SK-N-SH treated with all-trans-retinoic acid at 6 μM for 48 hours (cell line): Measurements from ENCODE around the gene SLC6A9.
A peak's percentile ranks its signal among the peaks of the same experiment; 100 is the strongest.

Experiments
- ATAC-seq: fragments of 200-7000 bp; cut with Tn5 transposase; 3 replicates; pipeline ENCODE4 v1.9.1; 2020; ENCODE audit warnings: mild to moderate bottlenecking, moderate library complexity
- ARNTL ChIP-seq: fragments of 450-650 bp; formaldehyde crosslinking; IDR thresholded peaks from 2 replicates; pipeline ENCODE4 v1.5.0; 2020; ENCODE audit warnings: low read depth, mild to moderate bottlenecking, moderate library complexity, borderline replicate concordance
- BACH2 ChIP-seq: fragments of 250-450 bp; sonication (Bioruptor Pico); IDR thresholded peaks from 2 replicates; pipeline ENCODE4 v1.9.0; 2021; ENCODE audit warnings: mild to moderate bottlenecking, borderline replicate concordance
- CSDC2 ChIP-seq: fragments of 250-450 bp; sonication (Bioruptor Pico); IDR thresholded peaks from 2 replicates; pipeline ENCODE4 v1.5.0; 2020; ENCODE audit warnings: mild to moderate bottlenecking, moderate library complexity
- ESRRG ChIP-seq: fragments of 250-450 bp; sonication (Bioruptor Pico); IDR thresholded peaks from 2 replicates; pipeline ENCODE4 v1.6.1; 2021; ENCODE audit warnings: mild to moderate bottlenecking
- GLIS3 ChIP-seq: fragments of 250-450 bp; sonication (Bioruptor Pico); IDR thresholded peaks from 2 replicates; pipeline ENCODE4 v1.5.0; 2020; ENCODE audit warnings: mild to moderate bottlenecking, moderate library complexity
- ISL1 ChIP-seq: fragments of 250-450 bp; sonication (Bioruptor Pico); IDR thresholded peaks from 2 replicates; pipeline ENCODE4 v2.1.2; 2022; ENCODE audit warnings: mild to moderate bottlenecking, moderate library complexity
- POU6F1 ChIP-seq: fragments of 250-450 bp; sonication (Bioruptor Pico); IDR thresholded peaks from 2 replicates; pipeline ENCODE4 v1.8.0; 2021; ENCODE audit warnings: low read depth, mild to moderate bottlenecking, moderate library complexity, borderline replicate concordance
- PPARA ChIP-seq: fragments of 250-450 bp; sonication (Bioruptor Pico); IDR thresholded peaks from 2 replicates; pipeline ENCODE4 v1.5.0; 2020; ENCODE audit warnings: mild to moderate bottlenecking, borderline replicate concordance
- RARB ChIP-seq: fragments of 250-450 bp; sonication (Bioruptor Pico); IDR thresholded peaks from 2 replicates; pipeline ENCODE4 v1.8.0; 2021; ENCODE audit warnings: mild to moderate bottlenecking, moderate library complexity
- SNAI2 ChIP-seq: fragments of 250-450 bp; sonication (Bioruptor Pico); IDR thresholded peaks from 2 replicates; pipeline ENCODE4 v1.5.0; 2020; ENCODE audit warnings: mild to moderate bottlenecking, moderate library complexity
- TSHZ2 ChIP-seq: fragments of 250-450 bp; sonication (Bioruptor Pico); IDR thresholded peaks from 2 replicates; pipeline ENCODE4 v1.5.0; 2020; ENCODE audit warnings: mild to moderate bottlenecking, moderate library complexity
- ZC3H10 ChIP-seq: fragments of 250-450 bp; sonication (Bioruptor Pico); IDR thresholded peaks from 2 replicates; pipeline ENCODE4 v1.5.1; 2021; ENCODE audit warnings: mild to moderate bottlenecking, moderate library complexity
- ZFP3 ChIP-seq: fragments of 250-450 bp; sonication (Bioruptor Pico); IDR thresholded peaks from 2 replicates; pipeline ENCODE4 v1.5.0; 2020; ENCODE audit warnings: mild to moderate bottlenecking, moderate library complexity
- ZFP30 ChIP-seq: fragments of 450-650 bp; formaldehyde crosslinking; IDR thresholded peaks from 2 replicates; pipeline ENCODE4 v1.5.0; 2022; ENCODE audit warnings: mild to moderate bottlenecking, moderate library complexity
- ZNF565 ChIP-seq: fragments of 450-650 bp; formaldehyde crosslinking; conservative IDR thresholded peaks from 2 replicates; pipeline ENCODE4 v1.5.0; 2020; ENCODE audit warnings: low read depth, mild to moderate bottlenecking, moderate library complexity
- ZNF70 ChIP-seq: fragments of 450-650 bp; formaldehyde crosslinking; IDR thresholded peaks from 2 replicates; pipeline ENCODE4 v1.5.0; 2020; ENCODE audit warnings: mild to moderate bottlenecking, moderate library complexity
- ZNF8 ChIP-seq: fragments of 450-650 bp; formaldehyde crosslinking; IDR thresholded peaks from 2 replicates; pipeline ENCODE4 v1.5.0; 2020; ENCODE audit warnings: mild to moderate bottlenecking, moderate library complexity
- TF ChIP-seq, protein P1 (sequence below): fragments of 250-450 bp; sonication (Bioruptor Pico); IDR thresholded peaks from 2 replicates; pipeline ENCODE4 v1.5.1; 2021; ENCODE audit warnings: mild to moderate bottlenecking, moderate library complexity
- TF ChIP-seq, protein P2 (sequence below): fragments of 250-450 bp; sonication (Bioruptor Pico); IDR thresholded peaks from 2 replicates; pipeline ENCODE4 v1.8.0; 2020; ENCODE audit warnings: mild to moderate bottlenecking, moderate library complexity, borderline replicate concordance

SLC6A9 gene

DNA sequence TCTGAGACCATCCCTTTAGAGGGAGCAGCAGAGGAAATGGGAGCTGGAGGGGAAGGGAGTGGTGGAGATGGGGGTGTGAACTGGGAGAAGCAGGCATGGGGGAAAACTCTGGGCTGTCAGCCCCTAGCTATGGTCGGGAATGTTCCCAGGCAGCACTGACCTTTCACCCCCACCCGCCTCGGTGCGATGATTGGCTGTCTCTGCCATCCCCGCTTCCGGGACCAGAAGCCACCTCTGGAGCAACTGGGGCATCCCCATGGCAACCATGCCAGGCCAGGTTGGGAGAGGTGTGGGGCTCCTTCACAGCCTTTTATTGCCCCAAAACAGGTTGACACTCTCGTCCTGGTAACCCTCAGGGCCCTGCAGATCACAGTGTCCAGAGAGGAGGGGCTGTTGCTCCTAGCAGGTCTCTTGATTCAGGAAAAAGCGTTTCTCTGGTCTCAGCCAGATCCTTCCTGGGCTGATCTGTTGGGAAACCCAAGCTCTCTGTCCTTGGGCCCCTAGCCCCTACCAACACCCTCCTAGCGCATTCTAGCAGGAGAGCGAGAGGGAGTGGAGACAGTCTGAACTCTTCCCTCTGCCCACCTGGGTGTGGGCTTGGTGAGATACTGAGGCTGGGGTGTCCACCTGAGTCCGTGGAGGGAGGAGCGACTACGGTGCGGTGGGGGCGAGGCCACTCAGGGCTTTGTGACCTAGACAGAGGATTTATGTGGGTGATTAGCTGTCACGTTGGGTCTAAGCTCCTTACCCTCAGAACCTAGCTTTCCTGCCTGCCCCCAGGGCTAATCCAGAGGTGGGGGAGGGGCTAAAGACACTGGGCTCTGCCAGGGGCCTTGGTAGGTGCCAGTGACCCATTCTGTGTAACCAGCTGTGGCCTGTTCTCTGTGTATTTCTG is 12.2 kb upstream of the SLC6A9 start:
- no peak for ATAC-seq
- TF ChIP-seq ARNTL (CRISPR knock-in tag) (no peak), GLIS3 (CRISPR knock-in tag) (no peak), CSDC2 (CRISPR knock-in tag) (no peak), ZNF565 (CRISPR knock-in tag) (no peak), ESRRG (CRISPR knock-in tag) (no peak), SNAI2 (CRISPR knock-in tag) (no peak), ZFP30 (CRISPR knock-in tag) (no peak), ZC3H10 (CRISPR knock-in tag) (no peak), ISL1 (no peak), POU6F1 (CRISPR knock-in tag) (no peak), ZNF8 (no peak), PPARA (CRISPR knock-in tag) (no peak), BACH2 (no peak)
- TF ChIP-seq, protein P1, sequence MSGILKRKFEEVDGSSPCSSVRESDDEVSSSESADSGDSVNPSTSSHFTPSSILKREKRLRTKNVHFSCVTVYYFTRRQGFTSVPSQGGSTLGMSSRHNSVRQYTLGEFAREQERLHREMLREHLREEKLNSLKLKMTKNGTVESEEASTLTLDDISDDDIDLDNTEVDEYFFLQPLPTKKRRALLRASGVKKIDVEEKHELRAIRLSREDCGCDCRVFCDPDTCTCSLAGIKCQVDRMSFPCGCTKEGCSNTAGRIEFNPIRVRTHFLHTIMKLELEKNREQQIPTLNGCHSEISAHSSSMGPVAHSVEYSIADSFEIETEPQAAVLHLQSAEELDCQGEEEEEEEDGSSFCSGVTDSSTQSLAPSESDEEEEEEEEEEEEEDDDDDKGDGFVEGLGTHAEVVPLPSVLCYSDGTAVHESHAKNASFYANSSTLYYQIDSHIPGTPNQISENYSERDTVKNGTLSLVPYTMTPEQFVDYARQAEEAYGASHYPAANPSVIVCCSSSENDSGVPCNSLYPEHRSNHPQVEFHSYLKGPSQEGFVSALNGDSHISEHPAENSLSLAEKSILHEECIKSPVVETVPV (CRISPR knock-in tag): no peak
- TF ChIP-seq, protein P2, sequence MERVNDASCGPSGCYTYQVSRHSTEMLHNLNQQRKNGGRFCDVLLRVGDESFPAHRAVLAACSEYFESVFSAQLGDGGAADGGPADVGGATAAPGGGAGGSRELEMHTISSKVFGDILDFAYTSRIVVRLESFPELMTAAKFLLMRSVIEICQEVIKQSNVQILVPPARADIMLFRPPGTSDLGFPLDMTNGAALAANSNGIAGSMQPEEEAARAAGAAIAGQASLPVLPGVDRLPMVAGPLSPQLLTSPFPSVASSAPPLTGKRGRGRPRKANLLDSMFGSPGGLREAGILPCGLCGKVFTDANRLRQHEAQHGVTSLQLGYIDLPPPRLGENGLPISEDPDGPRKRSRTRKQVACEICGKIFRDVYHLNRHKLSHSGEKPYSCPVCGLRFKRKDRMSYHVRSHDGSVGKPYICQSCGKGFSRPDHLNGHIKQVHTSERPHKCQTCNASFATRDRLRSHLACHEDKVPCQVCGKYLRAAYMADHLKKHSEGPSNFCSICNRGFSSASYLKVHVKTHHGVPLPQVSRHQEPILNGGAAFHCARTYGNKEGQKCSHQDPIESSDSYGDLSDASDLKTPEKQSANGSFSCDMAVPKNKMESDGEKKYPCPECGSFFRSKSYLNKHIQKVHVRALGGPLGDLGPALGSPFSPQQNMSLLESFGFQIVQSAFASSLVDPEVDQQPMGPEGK: no peak

DNA sequence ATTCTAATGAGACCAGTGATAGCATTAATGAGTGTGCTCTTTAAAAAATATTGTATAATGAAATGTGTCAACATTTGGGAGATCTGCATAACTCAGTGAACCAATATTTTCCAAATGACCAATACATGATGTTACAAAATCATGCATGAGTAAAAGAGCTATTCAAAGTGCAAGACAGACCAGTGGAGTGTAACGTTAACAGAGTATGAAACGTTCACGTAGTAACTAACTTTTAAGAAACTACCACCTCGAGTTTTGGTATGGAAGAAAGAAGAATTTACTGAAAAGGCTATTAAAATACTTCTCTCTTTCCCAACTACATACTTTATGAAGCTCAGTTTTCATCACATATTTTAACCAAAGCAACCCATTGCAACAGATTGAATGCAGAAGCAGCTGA is 9.6 kb upstream of the SLC6A9 start:
- TF ChIP-seq ZFP30 (CRISPR knock-in tag): no peak
- no peak for TF ChIP-seq ZNF565 (CRISPR knock-in tag)
- TF ChIP-seq ISL1: no peak
- TF ChIP-seq, all 23 proteins: peak for 0
- ATAC-seq: no peak

- TF ChIP-seq ZFP3 (CRISPR knock-in tag) (no peak), GLIS3 (CRISPR knock-in tag) (no peak), RARB (CRISPR knock-in tag) (no peak), ZNF70 (CRISPR knock-in tag) (no peak), ZNF8 (no peak), CSDC2 (CRISPR knock-in tag) (no peak)
- TF ChIP-seq, protein P2: no peak
- no peak for ATAC-seq
These were observed 9.2 kb upstream of the SLC6A9 start for GRCh38 chr1:44040418-44040817.

DNA sequence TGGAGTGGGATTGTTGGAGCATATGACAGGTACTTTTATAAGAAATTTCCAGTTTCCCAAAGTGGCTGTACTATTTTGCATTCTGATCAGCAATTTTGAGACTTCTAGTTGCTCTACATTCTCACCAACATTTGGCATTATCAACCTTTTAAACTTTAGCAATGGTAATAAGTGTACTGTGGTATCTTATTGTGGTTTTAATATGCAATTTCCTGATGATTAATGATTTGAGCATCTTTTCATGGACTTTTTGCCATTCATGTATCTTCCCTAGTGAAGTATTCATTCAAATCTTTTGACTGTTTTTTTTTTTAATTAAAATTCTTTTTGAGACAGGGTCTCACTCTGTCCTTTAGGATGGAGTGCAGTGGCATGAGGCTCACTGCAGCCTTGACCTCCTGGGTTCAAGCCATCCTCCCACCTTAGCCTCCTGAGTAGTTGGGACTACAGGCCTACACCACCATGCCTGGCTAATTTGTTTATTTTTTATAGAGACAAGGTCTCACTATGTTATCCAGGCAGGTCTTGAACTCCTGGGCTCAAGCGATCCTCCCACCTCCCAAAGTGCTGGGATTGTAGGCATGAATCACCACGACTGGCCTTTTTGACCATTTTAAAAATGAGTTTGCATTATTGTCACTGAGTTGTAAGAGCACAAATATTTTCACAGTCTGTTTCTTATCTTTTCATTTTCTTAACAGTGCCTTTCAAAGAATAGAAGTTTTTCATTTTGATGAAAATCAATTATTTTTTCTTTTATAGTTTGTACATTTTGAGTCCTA is 7.8 kb upstream of the SLC6A9 start:
- ATAC-seq: no peak
- TF ChIP-seq ISL1: 0 out of 2 replicates have a peak, but pooled peaks have one; percentile 21
- TF ChIP-seq GLIS3 (CRISPR knock-in tag): no peak

DNA sequence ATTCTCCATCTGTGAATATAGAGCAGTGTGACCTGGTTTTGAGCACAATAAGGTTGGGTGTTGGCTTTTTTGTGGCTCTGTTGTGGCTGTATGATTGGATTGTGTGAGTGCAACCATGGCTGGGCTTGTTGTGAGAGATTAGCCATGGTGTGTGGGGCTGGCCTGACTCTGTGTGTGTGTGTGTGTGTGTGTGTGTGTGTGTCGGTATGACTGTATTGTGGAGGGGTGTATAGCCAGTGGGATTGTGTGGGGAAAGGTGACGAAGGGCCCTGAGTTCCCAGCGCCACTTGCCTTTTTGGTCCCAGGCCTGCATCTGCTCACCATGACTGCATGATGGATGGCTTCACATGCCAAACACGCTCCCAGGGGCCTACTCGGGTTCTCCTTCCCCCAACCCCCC is 5.9 kb upstream of the SLC6A9 start:
- TF ChIP-seq GLIS3 (CRISPR knock-in tag) (no peak), ZFP30 (CRISPR knock-in tag) (no peak), CSDC2 (CRISPR knock-in tag) (no peak), ZC3H10 (CRISPR knock-in tag) (no peak), ZNF8 (no peak), ZFP3 (CRISPR knock-in tag) (no peak), ZNF565 (CRISPR knock-in tag) (no peak), TSHZ2 (CRISPR knock-in tag) (no peak), ESRRG (CRISPR knock-in tag) (no peak), PPARA (CRISPR knock-in tag) (no peak)
- TF ChIP-seq, protein P1 (CRISPR knock-in tag): no peak
- ATAC-seq: peak; percentile 6; the same call in 1 of the 3 replicates
